SK-N-MC (cell line): ENCODE results near the gene BPIFB1.

Experiments
- EZH2 ChIP-seq: fragments of 200-600 bp; sonication (generic); IDR thresholded peaks from one replicate; pipeline ENCODE4 v1.6.1; 2017; ENCODE audit warnings: antibody characterized with exemption
- POLR2AphosphoS5 ChIP-seq: IDR thresholded peaks from 2 replicates; pipeline ENCODE4 v1.6.1; 2012; ENCODE audit warnings: mild to moderate bottlenecking, low read depth, low read length, borderline replicate concordance

DNA sequence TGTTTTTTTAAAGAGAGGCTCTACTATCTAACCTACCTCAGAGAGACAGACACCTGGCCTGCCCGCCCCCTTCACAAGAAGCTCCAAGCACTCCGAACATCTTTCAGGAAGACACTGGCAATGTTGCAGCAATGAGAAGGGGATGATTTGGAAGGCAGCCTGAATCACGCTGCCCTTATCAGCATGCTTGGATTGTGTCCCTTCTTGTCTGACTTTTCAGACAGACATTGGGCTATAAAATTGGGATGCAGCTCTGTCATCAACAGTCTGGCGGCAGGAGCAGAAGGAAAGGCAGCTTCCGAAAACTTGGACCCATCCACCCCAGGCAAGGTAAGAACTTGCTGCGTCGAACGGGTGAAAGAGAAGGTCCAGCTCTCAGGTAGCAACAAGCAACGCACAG, 62.3 kb downstream of the BPIFB1 start:
- TF ChIP-seq POLR2AphosphoS5 = no peak
- TF ChIP-seq EZH2 = no peak
